Adrenal gland (tissue), 12 donors: Measurements from ENCODE around the gene MMP13. TPM values are rescaled to one million over a fixed set of nuclear protein-coding genes. Genes with fewer than 3 reads are reported as not detected.

Experiments
- DNase-seq, 7 donors: peaks; one replicate each; pipeline ENCODE4 v3.0.0-alpha.2; 2019 to 2020
- H3K27ac ChIP-seq, 5 donors: fragments of 200-600 bp; sonication (generic) in 4 of 5; 1 replicate in 3 of 5; 2 replicates in 2 of 5; pipeline versions ENCODE4 v1.5.1 to v1.8.0; 2016 to 2020; ENCODE audit warnings: mild to moderate bottlenecking in 1 of 5
- H3K27me3 ChIP-seq: fragments of 200-600 bp; 2 replicates; pipeline ENCODE4 v1.8.0; 2021
- H3K36me3 ChIP-seq, 2 donors: fragments of 200-600 bp; replicated peaks in 1 of 2; 1 replicate in 1 of 2; 2 replicates in 1 of 2; pipeline versions ENCODE4 v1.5.1 to v1.8.0; 2018 to 2022
- H3K4me1 ChIP-seq, 2 donors: fragments of 200-600 bp; replicated peaks in 1 of 2; 1 replicate in 1 of 2; 2 replicates in 1 of 2; pipeline versions ENCODE4 v1.5.1 to v1.8.0; 2018 to 2021
- H3K4me3 ChIP-seq, 4 donors: fragments of 200-600 bp; sonication (generic) in 3 of 4; one replicate each; pipeline ENCODE4 v1.5.1; 2016 to 2018
- H3K9me3 ChIP-seq, 3 donors: fragments of 200-600 bp; sonication (generic) in 1 of 3; replicated peaks in 1 of 3; 1 replicate in 2 of 3; 2 replicates in 1 of 3; pipeline versions ENCODE4 v1.5.1 to v1.8.0; 2016 to 2021
- POLR2A ChIP-seq, 2 donors: fragments of 450-650 bp; IDR thresholded peaks; one replicate each; pipeline ENCODE4 v1.6.1; 2017; ENCODE audit warnings: antibody characterized with exemption in 2 of 2, mild to moderate bottlenecking in 2 of 2, moderate library complexity in 1 of 2
- WGBS, 4 donors: extraction: QIAGEN DNeasy Blood & Tissue Kit in 2 of 4; methylation state at CpG; one replicate each; pipeline versions ENCODE4 v1.1.5 to v1.1.7; 2013 to 2017; 5-methylcytosine and 5-hydroxymethylcytosine counted together
- intact Hi-C, 2 donors: fragments of 100-400 bp; cut with DNase I; formaldehyde crosslinking; loops; one replicate each; pipeline versions ENCODE4 v1.14.1 to v1.15.0; 2022 to 2023
- polyA plus RNA-seq, 3 donors: library from polyadenylated mRNA; stranded (reverse); fragments of 200-250 nt in 2 of 3; fragments of 350-450 nt in 1 of 3; fragmentation: Illumina TruSeq in 1 of 3; extraction: RNeasy Lipid Tissue Mini Kit (QIAGEN cat#74804) in 1 of 3; gene quantifications; one replicate each; pipeline ENCODE4 v1.2.3, GENCODE V29; 2013 to 2014
- total RNA-seq, 9 donors: library from RNA; depleted of rRNA in 4 of 9; stranded (reverse); fragments of >200 nt in 4 of 9; fragments of 120-200 nt in 1 of 9; fragmentation: NEBNext Ultra II Directional in 1 of 9; extraction: Animal tissue kit (Norgen Biotek cat#: 25700) in 1 of 9; gene quantifications; one replicate each; pipeline versions ENCODE4 v1.1.0 to v1.2.4, GENCODE V29; 2013 to 2023
- TF ChIP-seq, protein P1 (sequence below), 6 experiments: fragments of 450-650 bp in 4 of 6; fragments of 200-600 bp in 2 of 6; sonication (generic) in 1 of 6; IDR thresholded peaks; 1 replicate in 5 of 6; 2 replicates in 1 of 6; pipeline versions ENCODE4 v1.5.1 to v1.8.0; 2016 to 2021; ENCODE audit warnings: antibody characterized with exemption in 6 of 6, mild to moderate bottlenecking in 2 of 6, moderate library complexity in 1 of 6
- donor health status: healthy with polysubstance abuse.
- donor health status: Bipolar disorder and iron deficiency.
- donor health status: DM: yes; HTN: yes; CAD: no.
- donor health status: DM: no; HTN: no; CAD: no.
- donor health status: DM: no; HTN: no; CAD: no.
- donor health status: DM: yes; HTN: yes; CAD: no.

MMP13 gene
- total and polyA plus RNA-seq, 12 donors, result not detected

DNA sequence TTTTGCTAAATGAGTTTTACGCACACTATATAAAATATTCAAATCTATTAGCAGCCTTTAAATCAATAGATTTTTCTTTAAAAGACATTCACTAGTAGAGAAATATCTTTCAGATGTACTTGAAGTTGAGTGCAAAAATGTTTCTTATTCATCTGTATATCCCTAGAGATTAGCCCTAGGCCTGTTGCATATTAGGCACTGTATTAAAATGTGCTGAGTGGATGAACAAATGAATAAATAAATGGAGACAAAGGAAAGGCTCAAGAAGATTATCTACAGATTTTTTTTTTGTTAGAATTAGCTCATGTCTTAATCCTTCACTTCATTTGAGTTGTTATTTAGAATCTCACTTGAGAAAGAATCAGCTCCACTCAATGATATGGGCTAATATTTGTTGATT lies 12.0 kb upstream of the MMP13 start:
- no peak for DNase-seq
- Histone ChIP-seq H3K36me3 (no peaks in the 10 kb centered on the region), H3K27ac (no peak overlapping the region), H3K4me3 (no peak overlapping the region), H3K4me1 (no peaks in the 10 kb centered on the region), H3K27me3 (no peaks in the 10 kb centered on the region), H3K9me3 (no peaks in the 10 kb centered on the region)
- 94 to 99% (median 97%) methylated on average over 1 of the region's 1 CpG for WGBS, 4 donors
- no peak for TF ChIP-seq POLR2A (IDR thresholded peaks at IDR 0.05)
- TF ChIP-seq, protein P1, sequence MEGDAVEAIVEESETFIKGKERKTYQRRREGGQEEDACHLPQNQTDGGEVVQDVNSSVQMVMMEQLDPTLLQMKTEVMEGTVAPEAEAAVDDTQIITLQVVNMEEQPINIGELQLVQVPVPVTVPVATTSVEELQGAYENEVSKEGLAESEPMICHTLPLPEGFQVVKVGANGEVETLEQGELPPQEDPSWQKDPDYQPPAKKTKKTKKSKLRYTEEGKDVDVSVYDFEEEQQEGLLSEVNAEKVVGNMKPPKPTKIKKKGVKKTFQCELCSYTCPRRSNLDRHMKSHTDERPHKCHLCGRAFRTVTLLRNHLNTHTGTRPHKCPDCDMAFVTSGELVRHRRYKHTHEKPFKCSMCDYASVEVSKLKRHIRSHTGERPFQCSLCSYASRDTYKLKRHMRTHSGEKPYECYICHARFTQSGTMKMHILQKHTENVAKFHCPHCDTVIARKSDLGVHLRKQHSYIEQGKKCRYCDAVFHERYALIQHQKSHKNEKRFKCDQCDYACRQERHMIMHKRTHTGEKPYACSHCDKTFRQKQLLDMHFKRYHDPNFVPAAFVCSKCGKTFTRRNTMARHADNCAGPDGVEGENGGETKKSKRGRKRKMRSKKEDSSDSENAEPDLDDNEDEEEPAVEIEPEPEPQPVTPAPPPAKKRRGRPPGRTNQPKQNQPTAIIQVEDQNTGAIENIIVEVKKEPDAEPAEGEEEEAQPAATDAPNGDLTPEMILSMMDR (IDR thresholded peaks at IDR 0.05), result no peak
- intact Hi-C loops, result no loop called here

DNA sequence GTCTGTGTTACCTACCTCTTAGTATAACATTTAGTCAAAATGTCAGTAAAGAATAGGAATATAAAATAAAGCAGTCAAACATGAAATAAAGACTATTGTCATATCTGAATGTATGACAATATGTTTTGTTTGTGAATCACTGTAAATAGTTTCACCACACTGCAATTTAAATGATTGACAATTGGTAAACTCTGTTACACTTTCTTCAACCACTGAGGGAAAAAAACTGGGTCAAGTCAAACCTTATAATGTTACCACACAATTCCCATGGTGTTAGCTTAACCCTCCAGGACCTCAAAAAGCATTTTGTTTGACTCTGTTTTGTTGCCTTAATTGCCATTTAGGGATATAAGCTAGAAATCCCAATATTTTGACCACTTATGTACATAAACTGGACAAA lies 10.5 kb upstream of the MMP13 start:
- no peak for DNase-seq
- H3K27ac ChIP-seq, result no peak overlapping the region
- intact Hi-C loops, result no loop called here
- H3K9me3 ChIP-seq, result no peaks in the 10 kb centered on the region
- no peaks in the 10 kb centered on the region for H3K4me1 ChIP-seq
- no peaks in the 10 kb centered on the region for H3K27me3 ChIP-seq
- no peak for TF ChIP-seq POLR2A (IDR thresholded peaks at IDR 0.05)
- TF ChIP-seq, protein P1 (IDR thresholded peaks at IDR 0.05), result no peak
- H3K36me3 ChIP-seq, result no peaks in the 10 kb centered on the region
- no peak overlapping the region for H3K4me3 ChIP-seq

DNA sequence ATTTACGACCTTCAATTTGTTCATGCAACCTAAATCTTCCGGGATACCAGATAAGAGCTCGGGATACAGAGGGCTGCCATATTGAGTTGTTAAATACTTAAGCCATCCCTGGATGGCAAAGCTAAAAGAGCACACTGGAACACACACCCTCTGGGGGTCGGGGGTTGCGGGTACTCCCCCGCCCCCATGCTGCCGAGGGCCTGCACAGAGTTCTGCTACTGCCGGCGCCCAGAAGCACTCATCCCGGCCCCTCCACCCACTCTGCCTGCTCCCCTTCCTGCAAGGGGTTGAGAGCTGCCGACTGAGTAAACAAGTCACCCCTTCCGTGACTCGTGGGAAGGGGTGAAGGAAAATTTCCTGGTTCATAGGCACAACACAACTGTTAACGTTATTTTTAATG lies 9.3 kb upstream of the MMP13 start:
- no peak for DNase-seq
- Histone ChIP-seq H3K27ac (no peak overlapping the region), H3K9me3 (no peaks in the 10 kb centered on the region), H3K36me3 (no peaks in the 10 kb centered on the region), H3K4me3 (no peak overlapping the region), H3K27me3 (no peaks in the 10 kb centered on the region), H3K4me1 (no peaks in the 10 kb centered on the region)
- intact Hi-C loops, result no loop called here
- TF ChIP-seq, protein P1 (IDR thresholded peaks at IDR 0.05), result no peak
- TF ChIP-seq POLR2A (IDR thresholded peaks at IDR 0.05), result no peak
- 62 to 82% (median 71%) methylated on average over 3 to 14 of the region's 14 CpGs for WGBS, 4 donors

DNA sequence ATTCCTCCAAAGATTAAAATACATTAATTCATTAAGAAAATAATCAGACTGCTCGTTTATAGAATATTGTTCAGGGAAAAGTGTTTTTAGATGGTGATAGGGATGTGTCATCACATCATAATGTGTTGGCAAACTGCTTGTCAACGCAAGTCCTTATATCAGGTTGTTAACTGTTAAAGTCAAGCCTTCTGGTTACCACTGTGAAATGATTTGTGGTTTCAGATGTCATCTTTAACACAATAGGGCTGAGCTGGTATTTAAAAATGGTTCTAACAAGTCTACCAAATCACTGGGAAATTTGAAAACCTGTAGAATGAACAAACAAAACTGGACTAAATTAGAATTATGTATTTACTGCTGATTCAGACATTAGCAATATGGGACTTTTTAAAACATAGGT lies 2.4 kb upstream of the MMP13 start:
- no peak for TF ChIP-seq POLR2A (IDR thresholded peaks at IDR 0.05)
- TF ChIP-seq, protein P1 (IDR thresholded peaks at IDR 0.05), result no peak
- Histone ChIP-seq H3K27me3 (no peaks in the 10 kb centered on the region), H3K36me3 (no peaks in the 10 kb centered on the region), H3K9me3 (no peaks in the 10 kb centered on the region), H3K4me3 (no peak overlapping the region), H3K4me1 (no peaks in the 10 kb centered on the region), H3K27ac (no peak overlapping the region)
- WGBS, 4 donors, result 65 to 74% (median 73%) methylated on average over 2 of the region's 2 CpGs
- no peak for DNase-seq
- intact Hi-C loops, result no loop called here
